Suprapubic skin (tissue), 4 donors: ENCODE data around the gene ZNF221.

Experiments used
- CTCF ChIP-seq, 2 donors: fragments of 200-600 bp in 1 of 2; fragments of 450-650 bp in 1 of 2; sonication (generic) in 1 of 2; IDR thresholded peaks; one replicate each; pipeline ENCODE4 v1.5.1; 2016 to 2019; ENCODE audit warnings: antibody characterized with exemption in 2 of 2, mild to moderate bottlenecking in 1 of 2, moderate library complexity in 1 of 2
- EP300 ChIP-seq: sonication (generic); formaldehyde crosslinking; IDR thresholded peaks from one replicate; pipeline ENCODE4 v1.6.1; 2017; ENCODE audit warnings: antibody characterized with exemption
- POLR2A ChIP-seq, 2 donors: fragments of 450-650 bp; IDR thresholded peaks; one replicate each; pipeline ENCODE4 v1.6.1; 2017; ENCODE audit warnings: antibody characterized with exemption in 2 of 2, mild to moderate bottlenecking in 2 of 2, moderate library complexity in 2 of 2
- POLR2AphosphoS5 ChIP-seq, 3 donors: sonication (generic); formaldehyde crosslinking; IDR thresholded peaks; one replicate each; pipeline ENCODE4 v1.6.1; 2017; ENCODE audit warnings: antibody characterized with exemption in 3 of 3

- TF ChIP-seq CTCF (IDR thresholded peaks at IDR 0.05) (no peak), POLR2A (IDR thresholded peaks at IDR 0.05) (no peak), POLR2AphosphoS5 (IDR thresholded peaks at IDR 0.05) (no peak), EP300 (no peak)
Measured at GRCh38 chr19:44003461-44004009, 52.5 kb downstream of the ZNF221 start.
